Measurements from ENCODE around the gene CNPY4.
A peak's percentile ranks its signal among the peaks of the same experiment; 100 is the strongest.
"Not testable (repeated sequence)": the region's sequence is repeated elsewhere in the genome, so short reads cannot be mapped to it uniquely, and the experiment has no call there.

Gene CNPY4

DNA sequence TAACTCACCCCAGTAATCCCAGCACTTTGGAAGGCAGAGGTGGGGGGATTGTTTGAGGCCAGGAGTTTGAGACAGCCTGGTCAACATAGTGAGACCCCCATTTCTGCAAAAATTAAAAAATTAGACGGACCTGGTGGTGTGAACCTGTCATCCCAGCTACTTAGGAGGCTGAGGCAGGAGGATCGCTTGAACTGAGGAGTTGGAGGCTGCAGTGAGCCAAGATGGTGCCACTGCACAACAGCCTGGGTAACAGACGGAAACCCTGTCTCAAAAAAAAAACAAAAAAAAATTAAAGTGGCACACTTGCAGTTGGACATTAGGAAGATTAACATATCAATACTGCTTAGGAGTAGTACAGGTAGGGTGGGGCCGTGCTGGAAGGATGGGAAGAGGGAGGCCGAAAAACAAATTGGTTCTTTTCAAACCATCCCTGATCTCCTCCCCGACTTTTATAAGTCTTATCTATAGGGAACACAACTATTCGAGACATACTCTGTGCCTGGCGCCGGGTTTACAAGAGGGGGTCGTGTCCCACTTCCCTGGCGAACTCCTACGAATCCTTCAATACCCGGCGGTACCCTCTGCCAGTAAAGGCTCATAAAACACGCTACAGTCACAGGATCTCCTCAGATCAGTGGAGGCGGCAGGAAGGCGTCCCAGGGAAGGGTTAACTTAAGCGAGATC lies 904 bp upstream of the CNPY4 start:
- no peak for DNase-seq (ENCODE audit: low read depth, low spot score)

DNA sequence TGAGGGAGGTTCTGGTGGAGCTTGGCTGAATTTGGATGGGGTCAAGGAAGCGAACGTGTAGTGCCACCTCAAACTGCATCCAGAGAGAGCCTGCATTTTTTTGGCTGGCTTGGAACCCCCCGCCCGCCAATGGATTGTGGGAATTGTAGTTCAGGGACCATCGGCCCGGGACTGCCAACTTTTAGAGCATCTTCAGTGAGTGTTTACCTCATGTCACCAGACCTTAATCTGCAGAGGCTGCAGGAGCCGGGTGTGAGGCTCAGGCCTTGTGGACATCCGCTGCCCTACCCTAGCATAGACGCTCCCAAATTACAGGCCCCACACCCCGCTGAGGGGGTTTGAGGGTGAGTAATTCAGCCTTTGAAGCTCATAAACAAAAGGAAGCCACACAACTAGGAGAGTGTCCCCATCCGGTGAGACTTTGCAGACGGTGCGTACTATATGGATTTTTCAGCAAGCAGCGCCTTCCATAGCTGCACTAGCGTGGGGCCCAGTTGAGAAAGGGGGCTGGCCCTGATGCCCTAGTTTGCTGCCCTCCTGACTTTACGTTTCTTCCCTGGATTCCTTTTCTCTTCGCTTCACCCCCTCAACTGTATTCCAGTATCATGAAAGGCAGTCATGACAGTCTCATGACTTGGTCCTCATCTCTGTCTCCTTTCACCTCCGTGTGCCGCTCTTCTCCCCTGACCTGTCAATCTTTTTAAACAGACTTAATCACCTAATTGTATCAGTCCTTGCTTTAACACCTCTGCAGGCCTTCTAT lies 717 bp downstream of the CNPY4 start:
- DNase-seq (ENCODE audit: low read depth, low spot score): peak; percentile 76

DNA sequence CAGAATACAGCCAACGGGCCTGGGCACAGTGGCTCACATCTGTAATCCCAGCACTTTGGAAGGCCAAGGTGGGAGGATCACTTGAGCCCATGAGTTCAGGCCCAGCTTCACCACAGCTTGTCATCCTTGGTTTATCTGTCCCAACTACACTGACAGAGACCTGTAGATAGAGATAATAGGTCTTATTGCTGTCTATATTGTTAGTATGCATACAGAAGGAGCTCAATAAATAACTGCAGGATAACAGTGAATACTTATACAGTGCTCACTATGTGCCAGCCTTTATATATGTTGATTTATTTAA lies 1.3 kb downstream of the CNPY4 start:
- DNase-seq (ENCODE audit: low read depth, low spot score): no peak

DNA sequence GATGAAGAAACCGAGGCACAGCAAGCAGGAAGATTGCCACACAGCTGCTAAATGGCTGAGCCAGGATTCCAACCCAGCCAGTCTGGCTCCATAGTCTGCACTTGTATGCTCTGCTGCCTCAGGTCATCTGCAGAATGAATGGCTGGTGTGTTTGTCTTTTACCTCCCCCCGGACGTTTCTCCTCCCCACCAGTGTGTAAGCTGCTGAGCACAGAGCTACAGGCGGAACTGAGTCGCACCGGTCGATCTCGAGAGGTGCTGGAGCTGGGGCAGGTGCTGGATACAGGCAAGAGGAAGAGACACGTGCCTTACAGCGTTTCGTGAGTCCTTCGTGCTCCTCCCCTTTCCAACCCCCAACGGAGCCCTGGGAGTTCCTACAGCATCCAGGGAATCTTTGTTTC lies 2.6 kb downstream of the CNPY4 start:
- DNase-seq (ENCODE audit: low read depth, low spot score): no peak

DNA sequence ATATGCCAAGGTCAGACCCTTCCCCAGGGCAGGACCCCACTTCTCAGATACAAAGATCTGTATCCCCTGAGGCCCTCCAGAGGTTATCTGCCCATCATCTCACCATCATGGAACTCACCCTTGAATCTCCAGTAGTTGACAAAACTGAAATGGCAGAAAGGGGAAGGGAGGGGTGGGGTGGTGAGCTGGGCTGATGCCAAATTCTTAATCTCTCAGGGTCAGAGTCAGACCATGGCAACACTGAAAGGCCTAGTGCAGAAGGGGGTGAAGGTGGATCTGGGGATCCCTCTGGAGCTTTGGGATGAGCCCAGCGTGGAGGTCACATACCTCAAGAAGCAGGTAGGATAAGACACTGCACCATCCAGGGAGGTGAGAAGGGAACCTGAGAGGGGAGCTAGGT lies 3.1 kb downstream of the CNPY4 start:
- no peak for DNase-seq (ENCODE audit: low read depth, low spot score)

DNA sequence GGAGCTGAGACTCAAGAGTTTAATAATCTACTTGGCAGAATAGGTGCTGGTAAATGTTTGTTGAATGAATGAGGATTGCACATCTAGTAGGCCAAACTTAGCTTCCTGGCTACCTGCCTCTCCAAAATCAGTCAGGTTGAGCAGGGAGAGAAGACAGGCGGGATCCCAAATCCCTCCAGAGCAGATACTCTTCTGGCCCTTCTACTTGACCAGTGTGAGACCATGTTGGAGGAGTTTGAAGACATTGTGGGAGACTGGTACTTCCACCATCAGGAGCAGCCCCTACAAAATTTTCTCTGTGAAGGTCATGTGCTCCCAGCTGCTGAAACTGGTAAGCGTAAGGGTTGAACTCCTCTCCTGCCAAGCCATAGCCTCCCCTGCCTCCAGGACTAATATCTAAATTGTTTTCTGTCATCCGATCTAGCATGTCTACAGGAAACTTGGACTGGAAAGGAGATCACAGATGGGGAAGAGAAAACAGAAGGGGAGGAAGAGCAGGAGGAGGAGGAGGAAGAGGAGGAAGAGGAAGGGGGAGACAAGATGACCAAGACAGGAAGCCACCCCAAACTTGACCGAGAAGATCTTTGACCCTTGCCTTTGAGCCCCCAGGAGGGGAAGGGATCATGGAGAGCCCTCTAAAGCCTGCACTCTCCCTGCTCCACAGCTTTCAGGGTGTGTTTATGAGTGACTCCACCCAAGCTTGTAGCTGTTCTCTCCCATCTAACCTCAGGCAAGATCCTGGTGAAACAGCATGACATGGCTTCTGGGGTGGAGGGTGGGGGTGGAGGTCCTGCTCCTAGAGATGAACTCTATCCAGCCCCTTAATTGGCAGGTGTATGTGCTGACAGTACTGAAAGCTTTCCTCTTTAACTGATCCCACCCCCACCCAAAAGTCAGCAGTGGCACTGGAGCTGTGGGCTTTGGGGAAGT lies 5.1 kb downstream of the CNPY4 start:
- DNase-seq (ENCODE audit: low read depth, low spot score): no peak

DNA sequence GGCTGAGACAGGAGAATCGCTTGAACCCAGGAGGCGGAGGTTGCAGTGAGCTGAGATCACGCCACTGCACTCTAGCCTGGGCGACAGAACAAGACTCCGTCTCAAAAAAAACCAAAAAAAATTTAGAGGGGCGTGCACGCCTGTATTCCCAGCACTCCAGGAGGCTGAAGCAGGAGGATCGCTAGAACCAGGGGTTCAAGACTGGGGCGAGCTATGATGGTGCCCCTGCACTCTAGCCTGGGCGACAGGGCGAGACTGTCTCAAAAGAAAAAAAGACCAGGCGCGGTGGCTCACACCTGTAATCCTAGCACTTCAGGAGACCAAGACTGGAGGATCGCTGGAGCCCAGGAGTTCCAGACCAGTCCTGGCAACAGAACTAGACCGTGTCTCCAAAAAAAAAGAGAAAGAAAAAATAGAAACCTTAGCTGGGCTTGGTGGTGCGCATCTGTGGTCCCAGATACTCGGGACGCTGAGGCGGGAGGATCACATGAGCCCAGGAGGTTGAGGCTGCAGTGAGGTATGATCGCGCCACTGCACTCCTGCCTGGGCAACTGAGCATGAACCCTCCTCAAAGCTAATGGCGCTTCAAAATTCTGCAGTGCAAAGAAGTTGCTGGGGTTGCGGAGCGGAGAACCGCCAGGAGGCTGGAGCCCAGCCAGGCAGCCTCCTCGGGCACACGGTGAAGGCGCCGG lies 7.0 kb downstream of the CNPY4 start:
- no peak for DNase-seq (ENCODE audit: low read depth, low spot score)

DNA sequence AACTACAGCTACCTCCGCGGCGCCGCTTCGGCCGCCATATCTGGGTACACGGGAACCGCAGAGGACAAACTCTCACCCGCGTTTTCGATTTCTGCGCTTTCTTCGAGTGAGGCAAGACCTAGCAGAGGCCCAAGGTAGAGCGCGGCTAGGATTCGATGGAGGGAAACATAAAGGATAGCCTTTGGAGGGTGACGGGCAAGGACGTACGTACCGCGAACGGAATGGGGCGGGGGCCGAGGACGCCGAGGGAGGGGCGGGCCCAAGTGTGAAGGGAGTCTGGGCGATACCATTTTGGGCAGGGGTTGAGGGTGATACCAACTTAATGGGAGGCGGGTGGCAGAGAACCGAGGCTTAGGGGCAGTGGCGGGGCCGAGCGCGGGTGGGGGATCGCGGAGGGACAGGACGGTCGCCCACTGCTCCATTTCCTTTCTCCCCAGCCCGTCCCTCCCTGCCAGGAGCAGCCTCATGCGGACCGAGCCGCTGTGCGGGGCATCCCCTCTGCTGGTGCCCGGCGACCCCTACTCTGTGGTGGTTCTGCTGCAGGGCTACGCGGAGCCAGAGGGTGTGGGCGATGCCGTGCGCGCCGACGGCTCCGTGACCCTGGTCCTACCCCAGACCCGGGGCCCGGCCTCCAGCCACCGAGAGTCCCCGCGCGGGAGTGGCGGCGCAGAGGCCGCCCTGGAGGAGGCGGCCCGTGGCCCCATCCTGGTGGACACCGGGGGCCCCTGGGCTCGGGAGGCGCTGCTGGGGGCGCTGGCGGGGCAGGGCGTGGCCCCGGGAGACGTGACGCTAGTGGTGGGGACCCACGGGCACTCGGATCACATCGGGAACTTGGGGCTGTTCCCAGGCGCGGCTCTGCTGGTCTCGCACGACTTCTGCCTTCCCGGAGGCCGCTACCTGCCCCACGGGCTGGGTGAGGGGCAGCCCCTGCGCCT lies 7.8 kb downstream of the CNPY4 start, which contains the start of gene MBLAC1:
Gene MBLAC1 (plus strand): TSS at position 37 of the 935 bp plus-strand sequence. CDS start 429 bp downstream, at position 466.
- DNase-seq (ENCODE audit: low read depth, low spot score): peak; percentile 96

DNA sequence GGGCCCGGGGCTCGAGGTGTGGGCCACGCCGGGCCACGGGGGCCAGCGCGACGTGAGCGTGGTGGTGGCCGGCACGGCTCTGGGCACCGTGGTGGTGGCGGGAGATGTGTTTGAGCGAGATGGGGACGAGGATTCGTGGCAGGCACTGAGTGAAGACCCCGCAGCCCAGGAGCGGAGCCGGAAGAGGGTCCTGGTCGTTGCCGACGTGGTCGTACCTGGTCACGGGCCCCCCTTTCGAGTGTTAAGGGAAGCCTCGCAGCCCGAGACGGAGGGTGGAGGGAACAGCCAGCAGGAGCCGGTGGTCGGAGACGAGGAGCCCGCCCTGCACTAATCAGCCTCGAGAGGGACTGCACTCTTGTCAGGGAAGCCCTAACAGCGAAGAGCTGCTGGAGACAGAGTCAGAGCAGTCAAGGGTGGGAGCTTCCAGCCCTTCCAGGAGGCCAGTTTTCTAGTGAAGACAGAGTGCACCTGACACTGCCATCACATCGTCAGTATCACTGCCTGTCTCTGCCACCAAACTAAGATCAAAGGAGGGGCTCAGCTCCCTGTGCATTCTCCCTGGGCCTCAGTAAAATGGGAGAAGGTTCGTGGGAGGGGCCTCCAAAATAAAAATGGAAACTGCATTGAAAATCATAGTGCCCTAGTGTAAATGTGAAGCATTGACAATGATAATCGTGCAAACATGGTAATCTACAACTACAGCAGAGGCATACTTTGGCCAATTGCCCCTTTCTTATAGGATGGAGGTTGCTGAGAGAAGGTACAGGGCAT lies 8.6 kb downstream of the CNPY4 start:
- DNase-seq (ENCODE audit: low read depth, low spot score): peak; percentile 44

DNA sequence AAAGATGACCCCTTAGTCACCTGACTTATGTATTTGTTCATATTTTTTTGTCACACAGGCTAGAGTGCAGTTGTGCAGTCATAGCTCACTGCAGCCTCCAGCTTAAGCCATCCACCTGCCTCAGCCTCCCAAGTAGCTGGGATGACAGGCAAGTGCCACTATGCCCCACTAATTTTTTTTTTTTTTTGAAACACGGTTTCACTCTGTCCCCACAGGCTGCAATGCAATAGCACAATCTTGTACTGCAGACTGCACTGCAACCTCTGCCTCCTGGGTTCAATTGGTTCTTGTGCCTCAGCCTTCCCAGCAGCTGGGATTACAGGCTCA lies 9.2 kb downstream of the CNPY4 start:
- no peak for DNase-seq (ENCODE audit: low read depth, low spot score)

DNA sequence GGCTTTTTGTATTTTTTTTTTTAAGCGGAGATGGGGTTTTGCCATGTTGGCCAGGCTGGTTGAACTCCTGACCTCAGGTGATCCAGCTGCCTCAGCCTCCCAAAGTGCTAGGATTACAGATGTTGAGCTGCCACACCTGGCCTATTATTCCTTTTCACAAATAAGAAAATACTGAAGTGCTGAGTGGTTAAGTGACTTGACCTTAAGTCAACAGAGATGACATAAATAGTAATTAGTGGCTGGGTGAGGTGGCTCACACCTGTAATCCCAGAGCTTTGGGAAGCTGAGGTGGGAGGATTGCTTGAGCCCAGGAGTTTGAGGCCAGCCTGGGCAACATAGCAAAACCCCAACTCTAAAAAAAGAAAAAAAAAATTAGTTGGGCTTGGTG lies 10.8 kb downstream of the CNPY4 start:
- not testable (repeated sequence) for DNase-seq (ENCODE audit: low read depth, low spot score)

DNA sequence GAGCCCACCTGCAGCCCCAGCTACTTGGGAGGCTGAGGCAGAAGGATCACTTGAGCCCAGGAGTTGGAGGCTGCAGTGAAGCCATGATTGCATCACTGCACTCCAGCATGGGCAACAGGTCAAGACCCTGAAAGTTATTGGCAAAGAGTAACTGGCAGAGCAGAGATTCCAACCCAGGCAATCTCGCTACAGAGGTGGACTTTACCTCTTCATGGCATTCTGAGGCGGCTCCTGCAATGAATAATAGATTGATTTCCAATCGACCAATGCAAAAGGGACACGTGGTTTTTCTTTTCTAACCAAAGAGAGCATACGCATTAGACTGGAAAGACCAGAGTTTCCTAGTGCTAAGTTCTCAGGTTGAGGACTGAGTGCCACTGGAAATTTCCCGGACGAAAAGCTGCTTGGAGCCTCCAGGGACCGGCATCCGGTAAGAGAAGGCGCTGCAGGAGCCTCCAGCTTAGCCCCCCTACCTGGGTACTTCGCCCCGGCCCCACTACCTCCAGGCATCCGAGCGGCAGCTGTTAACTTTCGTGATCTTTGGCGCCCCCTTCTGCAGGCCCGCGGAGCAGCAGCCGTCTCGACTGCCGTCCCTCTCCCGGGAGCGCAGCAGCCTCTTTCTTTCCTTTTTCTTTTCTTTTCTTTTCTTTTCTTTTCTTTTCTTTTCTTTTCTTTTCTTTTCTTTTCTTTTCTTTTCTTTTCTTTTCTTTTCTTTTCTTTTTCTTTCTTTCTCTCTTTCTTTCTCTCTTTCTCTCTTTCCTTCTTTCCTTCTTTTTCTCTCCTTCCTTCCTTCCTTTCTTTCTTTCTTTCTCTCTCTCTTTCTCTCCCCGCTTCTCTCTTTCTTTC lies 11.4 kb downstream of the CNPY4 start:
- DNase-seq (ENCODE audit: low read depth, low spot score): peak; percentile 84

DNA sequence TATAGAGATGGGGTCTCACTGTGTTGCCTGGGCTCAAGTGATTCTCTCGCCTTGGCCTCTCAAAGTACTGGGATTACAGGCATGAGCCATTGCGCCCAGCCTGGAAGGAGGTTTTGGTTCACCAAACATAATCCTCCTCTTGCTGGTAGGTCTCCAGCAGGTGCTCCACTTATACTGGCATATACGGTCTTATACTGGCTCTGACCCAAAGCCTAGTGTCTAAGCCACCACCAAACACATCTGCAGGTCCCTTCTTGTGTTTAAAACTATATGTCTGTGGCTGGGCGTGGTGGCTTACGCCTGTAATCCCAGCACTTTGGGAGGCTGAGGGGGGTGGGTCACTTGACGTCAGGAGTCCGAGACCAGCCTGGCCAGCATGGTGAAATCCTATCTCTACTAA lies 12.7 kb downstream of the CNPY4 start:
- no peak for DNase-seq (ENCODE audit: low read depth, low spot score)

DNA sequence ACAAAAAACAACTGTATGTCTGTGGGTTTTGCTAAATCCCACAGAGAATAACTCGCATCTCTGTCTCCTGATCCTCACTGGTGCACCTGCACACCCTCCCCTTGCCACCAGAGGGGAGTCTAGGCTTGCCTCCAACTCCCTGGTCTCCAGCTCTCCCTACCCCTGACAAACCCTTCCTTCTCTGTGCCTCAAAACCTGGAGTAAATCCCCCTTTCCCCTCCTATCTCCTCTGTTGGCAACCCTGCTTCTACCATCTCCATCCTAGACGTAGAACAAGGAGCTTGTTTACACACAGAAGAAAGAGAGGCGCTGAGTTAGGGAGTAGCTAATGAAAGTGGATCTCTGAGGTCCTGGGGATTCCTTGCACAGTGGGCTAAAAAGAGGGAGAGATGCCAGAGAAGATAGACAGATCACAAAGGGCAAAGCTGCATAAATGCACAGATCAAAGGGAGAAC lies 13.3 kb downstream of the CNPY4 start:
- DNase-seq (ENCODE audit: low read depth, low spot score): peak; percentile 80

DNA sequence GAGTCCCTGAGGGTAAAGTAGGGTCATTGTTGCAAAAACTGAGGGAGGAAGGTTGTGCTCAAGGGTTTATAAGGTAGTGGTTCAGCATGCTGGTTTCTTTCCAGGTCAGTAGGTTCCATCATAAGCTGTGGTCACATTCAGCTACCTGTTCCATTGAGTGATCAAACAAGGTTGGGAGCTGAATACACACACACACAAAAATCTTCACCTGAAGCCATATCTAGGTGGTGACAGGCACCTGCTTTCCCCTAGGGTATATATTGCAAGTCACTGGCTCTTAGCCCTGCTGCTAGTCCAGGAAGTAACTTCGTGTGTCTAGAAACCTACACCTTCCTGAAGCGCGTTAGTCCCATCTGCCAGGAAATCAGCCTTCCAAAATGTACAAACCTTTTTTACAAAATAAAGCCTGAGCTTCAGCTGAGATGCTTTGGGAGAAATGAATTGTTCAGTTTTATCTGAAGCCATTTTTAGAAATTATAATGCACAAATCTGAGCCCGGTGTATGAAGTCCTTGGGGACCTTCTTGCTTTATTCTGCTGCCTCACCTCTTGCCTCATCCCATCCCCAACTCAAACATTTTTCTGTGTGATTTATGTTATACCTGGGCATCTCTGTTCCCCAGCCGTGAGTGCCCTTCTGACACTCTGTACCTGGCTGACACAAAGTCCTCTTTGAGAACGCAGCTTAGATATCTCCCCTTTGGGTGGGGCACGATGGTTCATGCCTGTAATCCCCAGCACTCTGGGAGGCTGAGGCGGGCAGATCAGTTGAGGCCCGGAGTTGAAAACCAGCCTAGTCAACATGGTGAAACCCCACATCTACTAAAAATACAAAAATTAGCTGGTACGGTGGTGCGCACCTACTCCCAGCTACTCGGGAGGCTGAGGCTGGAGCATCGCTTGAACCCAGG lies 18.7 kb downstream of the CNPY4 start:
- DNase-seq (ENCODE audit: low read depth, low spot score): no peak

DNA sequence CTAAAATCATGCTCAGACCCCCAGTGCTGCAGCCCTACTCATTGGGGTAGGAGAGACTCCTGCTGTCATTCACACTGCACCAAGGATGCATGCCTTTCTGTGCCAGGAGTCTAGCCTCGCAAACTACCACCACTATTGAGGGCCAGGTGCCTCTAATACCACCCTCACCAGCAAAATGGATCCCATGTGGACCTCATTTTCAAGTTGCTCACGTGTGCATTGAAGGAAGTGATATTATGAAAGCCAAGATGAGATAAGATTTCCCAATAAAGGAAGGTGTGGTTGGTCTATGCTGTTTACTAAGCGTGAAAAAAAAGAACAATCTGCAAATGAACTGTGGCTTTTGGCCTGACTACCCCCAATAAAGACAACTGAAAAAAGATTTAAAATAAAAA lies 22.1 kb downstream of the CNPY4 start:
- DNase-seq (ENCODE audit: low read depth, low spot score): no peak

DNA sequence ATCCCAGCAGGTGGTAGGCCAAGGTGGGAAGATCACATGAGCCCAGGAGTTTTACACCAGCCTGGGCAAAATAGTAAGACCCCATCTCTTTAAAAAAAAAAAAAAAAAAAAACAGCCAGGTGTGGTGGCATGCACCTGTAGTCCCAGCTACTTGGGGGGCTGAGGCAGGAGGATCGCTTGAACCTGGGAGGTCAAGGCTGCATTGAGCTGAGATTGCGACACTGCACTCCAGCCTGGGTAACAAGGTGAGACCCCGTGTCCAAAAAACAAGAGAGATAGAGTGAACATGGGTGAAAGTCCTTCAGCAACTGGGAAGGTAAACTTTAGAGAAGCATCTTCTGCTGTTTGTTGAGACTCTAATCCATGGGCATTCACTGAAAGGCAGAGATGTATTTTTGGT lies 23.0 kb downstream of the CNPY4 start:
- no peak for DNase-seq (ENCODE audit: low read depth, low spot score)

DNA sequence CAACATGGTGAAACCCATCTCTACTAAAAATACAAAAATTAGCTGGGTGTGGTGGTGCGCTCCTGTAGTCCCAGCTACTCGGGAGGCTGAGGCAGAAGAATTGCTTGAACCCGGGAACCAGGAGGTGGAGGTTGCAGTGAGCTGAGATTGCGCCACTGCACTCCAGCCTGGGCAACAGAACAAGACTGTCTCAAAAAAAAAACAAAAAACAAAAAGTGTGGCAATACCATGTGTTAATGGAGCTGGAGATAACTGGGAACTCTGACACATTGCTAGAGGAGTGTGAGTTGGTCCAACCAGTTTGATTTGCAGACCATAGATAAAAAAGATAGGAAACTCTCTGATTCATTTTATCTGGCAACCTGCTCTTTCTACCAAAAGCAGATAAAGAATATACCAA lies 26.9 kb downstream of the CNPY4 start:
- not testable (repeated sequence) for DNase-seq (ENCODE audit: low read depth, low spot score)

Measured in astrocyte of the hippocampus (primary cell).